HG03439 (cell line): ENCODE results near the gene KRTAP21-3.
"Not testable (repeated sequence)": the region's sequence is repeated elsewhere in the genome, so short reads cannot be mapped to it uniquely, and the experiment has no call there.

Experiments used
- ATAC-seq: cut with Tn5 transposase; IDR thresholded peaks from one replicate; pipeline ENCODE4 v1.9.1; 2021; ENCODE audit warnings: mild to moderate bottlenecking, moderate library complexity; ENCODE audit not compliant: unreplicated experiment

Gene KRTAP21-3

GRCh38 chr21:30718239-30718909 is at the start of gene KRTAP21-3:
Gene KRTAP21-3, minus strand, starts transcription at chr21:30718777. Its CDS starts 18 bp downstream, at chr21:30718759.
- ATAC-seq, result peak; percentile 81

GRCh38 chr21:30760776-30761175 is 42.2 kb upstream of the KRTAP21-3 start:
- no peak for ATAC-seq

GRCh38 chr21:30758306-30758705 is 39.7 kb upstream of the KRTAP21-3 start:
- no peak for ATAC-seq

GRCh38 chr21:30755328-30755727 is 36.8 kb upstream of the KRTAP21-3 start, which contains the start of gene KRTAP21-1:
Gene KRTAP21-1, minus strand, starts transcription at chr21:30755428. Its CDS starts 50 bp downstream, at chr21:30755378.
- not testable (repeated sequence) for ATAC-seq

- no peak for ATAC-seq
Measured at GRCh38 chr21:30747159-30747558, 28.6 kb upstream of the KRTAP21-3 start, which contains the start of gene KRTAP21-2. Gene KRTAP21-2, minus strand, starts transcription at chr21:30747259. Its CDS starts 57 bp downstream, at chr21:30747202.

- no peak for ATAC-seq
Measured at GRCh38 chr21:30740462-30740861, 21.9 kb upstream of the KRTAP21-3 start.

GRCh38 chr21:30733026-30733425 is 14.4 kb upstream of the KRTAP21-3 start:
- ATAC-seq, result no peak

- no peak for ATAC-seq
Measured at GRCh38 chr21:30726726-30727125, 8.1 kb upstream of the KRTAP21-3 start.

GRCh38 chr21:30719401-30719800 is 824 bp upstream of the KRTAP21-3 start:
- ATAC-seq, result no peak

GRCh38 chr21:30717105-30717504 is 1.5 kb downstream of the KRTAP21-3 start:
- ATAC-seq, result no peak

- ATAC-seq, result no peak
Measured at GRCh38 chr21:30714946-30715345, 3.6 kb downstream of the KRTAP21-3 start.

GRCh38 chr21:30714456-30714855 is 4.1 kb downstream of the KRTAP21-3 start:
- ATAC-seq, result no peak

GRCh38 chr21:30713766-30714165 is 4.8 kb downstream of the KRTAP21-3 start:
- no peak for ATAC-seq

GRCh38 chr21:30710499-30710898 is 8.1 kb downstream of the KRTAP21-3 start:
- ATAC-seq, result no peak

- no peak for ATAC-seq
Measured at GRCh38 chr21:30707409-30707808, 11.2 kb downstream of the KRTAP21-3 start.

- no peak for ATAC-seq
Measured at GRCh38 chr21:30695956-30696355, 22.6 kb downstream of the KRTAP21-3 start.

GRCh38 chr21:30689822-30690221 is 28.8 kb downstream of the KRTAP21-3 start:
- ATAC-seq, result no peak

GRCh38 chr21:30684506-30684905 is 34.1 kb downstream of the KRTAP21-3 start:
- ATAC-seq, result no peak

GRCh38 chr21:30680586-30680985 is 38.0 kb downstream of the KRTAP21-3 start:
- ATAC-seq, result no peak

- no peak for ATAC-seq
Measured at GRCh38 chr21:30676737-30677136, 41.8 kb downstream of the KRTAP21-3 start.

GRCh38 chr21:30674312-30674711 is 44.3 kb downstream of the KRTAP21-3 start:
- ATAC-seq, result no peak

GRCh38 chr21:30672985-30673650 is 45.5 kb downstream of the KRTAP21-3 start:
- no peak for ATAC-seq
